Muscle of back (tissue), 11 donors: Measurements from ENCODE around the gene SSBP4. TPM values are rescaled to one million over a fixed set of nuclear protein-coding genes. Genes with fewer than 3 reads are reported as not detected.
A peak's percentile ranks its signal among the peaks of the same experiment; 100 is the strongest.

Source experiments
- DNase-seq, 3 donors: peaks; one replicate each; pipeline versions ENCODE4 v3.0.0 to v3.0.0-alpha.2; 2013
- polyA plus RNA-seq, 10 donors: library from polyadenylated mRNA; unstranded; fragments of 120-200 nt; gene quantifications; one replicate each; pipeline ENCODE4 v1.2.1, GENCODE V29; 2013; ENCODE audit not compliant: insufficient read length in 10 of 10

Gene SSBP4
- polyA plus RNA-seq, 10 donors, result 65.2 to 124 (median 96.0) TPM

- DNase-seq, result no peak
These were observed 22.9 kb downstream of the SSBP4 start for GRCh38 chr19:18441804-18442788.

- no peak for DNase-seq
These were observed 23.7 kb downstream of the SSBP4 start for GRCh38 chr19:18442941-18443340.

DNA sequence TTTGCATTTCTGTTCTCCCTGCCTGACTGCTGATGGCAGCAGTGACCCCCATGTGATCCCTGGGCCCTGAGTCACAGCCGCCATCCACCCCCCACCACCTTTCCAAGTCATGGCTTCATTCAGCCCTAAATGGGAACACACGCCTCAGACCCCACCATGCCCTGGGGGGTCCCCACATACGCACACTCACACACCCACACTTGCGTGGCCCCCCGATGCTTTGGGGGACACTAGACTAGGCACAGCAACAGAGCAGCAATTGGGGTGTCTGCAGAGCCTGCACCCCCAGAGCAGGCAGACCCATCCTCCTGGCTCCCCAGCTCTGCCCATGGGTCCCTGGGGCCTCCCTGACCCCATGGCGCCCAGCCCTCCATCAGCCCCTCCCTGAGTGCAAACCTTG, 24.2 kb downstream of the SSBP4 start:
- no peak for DNase-seq

GRCh38 chr19:18443831-18444230, 24.6 kb downstream of the SSBP4 start:
- peak in 2 of 3 donors; percentile 55 to 65 for DNase-seq

- DNase-seq, result no peak
These were observed 25.3 kb downstream of the SSBP4 start for GRCh38 chr19:18444513-18444912.

DNA sequence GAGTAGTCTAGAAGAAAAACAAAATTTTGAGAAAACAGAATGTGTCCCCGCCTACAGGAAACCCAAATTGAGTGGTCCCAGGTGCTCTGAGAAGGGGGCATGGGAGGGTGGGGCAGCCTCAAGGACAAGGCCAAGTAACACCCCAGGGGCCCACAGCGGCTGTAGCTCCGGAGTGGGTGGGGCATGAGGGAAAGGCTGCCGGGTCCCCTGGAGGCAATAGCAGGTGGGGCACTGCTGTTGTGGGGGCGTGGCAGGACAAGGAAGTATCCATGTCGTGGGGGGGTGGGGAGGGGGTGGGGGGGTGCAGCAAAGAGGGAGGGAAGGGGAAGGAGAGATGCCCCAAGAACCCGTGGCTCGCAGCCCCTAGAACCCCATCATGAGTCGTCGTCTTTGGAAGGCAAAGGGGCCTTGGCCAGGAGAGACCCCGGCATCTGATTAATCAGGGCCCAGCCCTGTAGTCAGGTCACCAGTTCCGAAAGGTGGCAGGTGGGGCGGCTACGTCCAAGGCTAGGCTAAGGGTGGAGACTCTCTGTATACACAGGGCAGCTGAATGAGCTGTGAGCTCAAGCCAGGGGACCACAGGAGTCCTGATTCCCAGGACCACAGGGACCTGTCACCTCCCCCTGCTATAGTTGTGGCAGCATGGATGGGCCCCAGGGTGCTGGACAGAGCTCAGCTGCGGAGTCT, 26.2 kb downstream of the SSBP4 start:
- no peak for DNase-seq

GRCh38 chr19:18446145-18446810, 27.1 kb downstream of the SSBP4 start:
- no peak for DNase-seq

DNA sequence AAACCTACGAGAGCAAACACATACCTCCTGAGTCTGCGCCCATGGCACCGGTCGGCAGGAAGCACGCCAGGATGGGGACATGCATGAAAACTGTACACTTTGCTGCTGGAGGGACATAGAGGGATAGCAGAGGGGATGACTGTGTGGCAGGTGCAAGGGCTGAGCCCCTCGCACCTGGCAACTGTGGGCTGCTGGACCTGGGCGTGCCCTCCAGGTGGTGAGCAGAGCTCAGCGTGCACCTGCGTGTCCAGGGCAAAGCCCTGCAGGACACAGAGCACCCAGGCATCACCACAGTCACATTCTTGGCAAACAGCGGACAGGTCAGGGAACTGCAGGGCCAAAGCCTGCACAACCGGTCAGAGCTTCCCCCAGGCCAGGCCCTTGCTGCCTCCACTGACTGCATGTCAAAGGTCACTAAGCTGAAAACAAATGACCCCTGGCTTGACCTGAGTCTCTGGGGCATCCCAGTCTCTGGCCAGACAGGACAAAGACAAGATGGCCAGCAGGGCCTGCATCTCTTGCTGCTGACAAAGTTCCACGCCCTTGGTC, 27.7 kb downstream of the SSBP4 start:
- no peak for DNase-seq

GRCh38 chr19:18449552-18449951, 30.4 kb downstream of the SSBP4 start:
- no peak for DNase-seq

DNA sequence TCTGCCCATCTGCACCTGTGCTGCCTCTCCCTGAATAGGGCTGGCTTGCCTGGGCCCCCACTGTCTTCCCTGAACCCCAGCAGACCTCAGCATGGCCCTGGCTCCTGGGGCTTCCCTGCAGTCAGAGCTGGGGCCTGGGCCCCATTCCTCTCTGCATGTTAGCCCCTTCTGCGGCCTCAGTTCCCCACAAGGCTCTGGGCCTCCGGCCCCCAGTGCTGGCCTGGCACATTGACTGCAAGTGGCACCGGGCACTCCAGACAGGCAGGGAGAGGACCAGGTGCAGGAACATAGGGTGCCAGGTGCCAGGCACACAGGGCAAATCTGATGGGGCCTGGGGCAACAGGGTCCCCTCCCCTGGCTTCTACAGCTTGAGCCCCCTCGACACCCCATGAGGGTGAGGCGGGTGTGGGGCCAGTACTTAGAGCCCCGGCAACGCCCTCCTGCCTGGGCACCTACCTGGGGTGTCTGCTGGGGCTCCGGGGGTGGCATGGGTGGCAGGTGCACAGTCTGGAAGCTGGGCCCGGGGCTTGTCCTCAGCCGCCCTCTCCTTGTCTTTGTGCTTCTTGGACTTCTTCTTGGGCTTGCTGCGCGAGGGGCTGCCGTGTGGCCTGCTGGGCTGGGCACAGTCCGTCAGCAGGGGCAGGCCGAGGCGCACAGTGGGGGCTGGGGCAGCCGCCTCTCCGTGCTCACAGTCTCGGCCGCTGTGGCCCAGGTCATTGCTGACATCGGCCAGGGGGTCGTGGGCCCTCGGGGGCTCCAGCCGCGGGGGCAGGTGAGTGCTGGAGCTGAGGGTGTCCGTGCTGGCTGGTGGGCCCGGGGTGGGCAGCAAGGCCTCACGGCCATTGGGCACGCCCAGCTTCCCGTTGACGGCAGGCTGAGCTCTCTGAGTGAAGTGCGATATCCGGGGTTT, 31.1 kb downstream of the SSBP4 start:
- no peak for DNase-seq

DNA sequence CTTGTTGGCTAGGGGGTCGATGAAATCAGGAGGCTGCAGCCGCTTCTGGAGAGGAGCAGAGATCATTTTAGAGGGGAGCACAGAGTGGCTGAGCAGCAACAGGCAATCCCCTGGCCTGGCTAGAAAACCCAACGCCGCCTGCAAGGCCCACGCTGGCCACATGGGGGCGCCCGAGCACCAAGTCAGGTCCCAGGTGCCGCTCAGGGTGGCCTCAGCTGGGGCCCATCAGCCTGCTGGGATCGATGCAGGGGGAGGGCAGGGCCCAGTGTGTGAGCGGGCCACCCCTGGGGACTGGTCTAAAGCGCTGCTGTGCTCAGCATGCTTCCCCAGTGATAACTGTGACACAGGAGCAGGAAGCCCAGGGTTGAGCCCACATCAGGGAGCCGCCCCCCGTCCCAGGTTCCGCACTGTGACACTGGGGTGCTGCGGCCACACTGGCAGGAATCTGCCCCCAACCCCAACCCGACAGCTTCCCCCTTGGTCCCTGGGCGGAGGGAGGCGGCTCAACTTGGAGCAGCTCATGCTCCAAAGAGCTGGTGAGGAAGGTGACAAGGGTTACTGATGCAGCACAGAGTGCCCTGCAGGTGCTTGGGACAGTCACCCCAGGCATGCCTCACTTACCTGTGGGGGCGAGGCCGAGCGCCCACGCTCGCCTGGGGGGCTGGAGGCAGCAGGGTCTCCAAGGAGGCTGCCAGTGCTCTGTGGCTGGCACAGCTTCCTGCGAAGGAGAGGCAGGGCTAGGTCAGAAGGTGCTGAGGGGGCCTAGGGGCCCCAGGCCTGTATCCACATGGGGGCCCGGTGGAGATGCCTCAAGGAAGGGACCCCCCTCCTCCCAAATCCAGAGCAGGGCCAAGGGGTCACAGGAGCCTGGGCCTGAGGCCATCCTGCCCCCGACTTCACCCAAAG, 32.0 kb downstream of the SSBP4 start:
- DNase-seq, result peak; percentile 64 to 86 (median 77)

DNA sequence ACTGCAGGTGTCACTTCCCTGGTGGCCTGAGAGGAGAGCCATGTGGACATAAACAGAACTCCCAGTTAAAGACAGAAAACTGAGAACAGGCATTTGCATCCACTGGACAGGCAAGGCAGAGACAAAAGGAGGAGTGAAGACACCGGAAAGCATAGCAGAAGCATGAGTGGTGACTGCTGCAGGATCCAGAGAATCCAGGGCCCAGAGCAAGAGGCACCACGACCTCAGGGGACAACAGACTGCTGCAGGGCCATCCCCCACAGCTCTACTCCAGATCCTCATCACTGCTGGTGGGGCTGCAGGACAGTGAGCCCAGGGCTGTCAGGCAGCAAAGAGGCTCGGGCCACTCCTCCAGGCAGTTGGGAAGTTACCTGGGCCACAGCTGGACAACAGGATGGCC, 33.2 kb downstream of the SSBP4 start:
- DNase-seq, result no peak

DNA sequence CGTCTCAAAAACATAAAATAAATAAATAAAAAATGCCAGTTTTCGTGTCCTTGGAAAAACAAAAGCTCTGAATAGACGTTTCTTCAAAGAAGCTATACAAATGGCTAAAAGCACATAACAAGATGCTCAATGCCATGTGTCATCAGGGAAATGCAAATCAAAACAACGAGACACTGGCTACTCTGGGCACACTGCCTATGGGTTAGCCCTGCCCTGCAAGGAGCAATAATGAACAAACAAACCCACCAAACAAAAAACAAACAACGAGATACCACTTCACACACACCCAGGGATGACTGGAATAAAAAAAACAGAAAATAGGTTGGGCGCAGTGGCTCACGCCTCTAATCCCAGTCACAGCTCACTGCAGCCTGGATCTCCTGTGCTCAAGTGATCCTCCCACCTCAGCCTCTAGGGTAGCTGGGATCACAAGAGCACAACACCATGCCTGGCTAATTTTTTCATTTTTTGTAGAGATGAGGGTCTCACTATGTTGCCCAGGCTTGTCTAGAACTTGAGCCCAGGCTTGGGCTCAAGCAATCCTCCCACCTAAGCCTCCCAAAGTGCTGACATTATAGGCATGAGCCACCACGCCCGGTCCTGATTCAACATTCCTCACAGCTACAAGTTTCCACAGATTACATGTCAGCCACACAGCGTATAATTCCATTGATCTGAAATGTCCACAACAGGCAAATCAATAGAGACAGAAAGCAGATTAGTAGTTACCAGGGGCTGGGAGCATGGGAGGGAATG, 34.2 kb downstream of the SSBP4 start:
- no peak for DNase-seq

DNA sequence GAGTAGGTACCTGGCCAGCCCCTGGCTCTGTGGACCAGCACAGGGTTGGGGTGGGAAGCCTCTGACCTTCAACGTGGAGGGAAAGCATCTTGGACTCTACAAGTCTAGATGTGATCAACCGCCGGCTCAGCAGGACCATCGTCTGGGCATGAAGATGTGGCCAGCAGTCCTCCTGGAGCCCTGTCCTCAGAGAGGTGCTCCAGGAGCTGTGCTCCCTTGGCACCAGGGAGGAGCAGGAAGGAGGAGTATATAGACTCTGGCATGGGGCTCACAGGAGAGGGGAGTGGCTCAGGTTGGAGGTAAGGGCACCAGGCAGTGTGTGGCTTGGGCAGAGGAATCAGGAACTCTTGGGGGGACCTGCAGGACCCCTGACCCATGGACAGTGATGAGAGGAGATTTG, 37.1 kb downstream of the SSBP4 start:
- no peak for DNase-seq

GRCh38 chr19:18456974-18457373, 37.8 kb downstream of the SSBP4 start:
- DNase-seq, result no peak

DNA sequence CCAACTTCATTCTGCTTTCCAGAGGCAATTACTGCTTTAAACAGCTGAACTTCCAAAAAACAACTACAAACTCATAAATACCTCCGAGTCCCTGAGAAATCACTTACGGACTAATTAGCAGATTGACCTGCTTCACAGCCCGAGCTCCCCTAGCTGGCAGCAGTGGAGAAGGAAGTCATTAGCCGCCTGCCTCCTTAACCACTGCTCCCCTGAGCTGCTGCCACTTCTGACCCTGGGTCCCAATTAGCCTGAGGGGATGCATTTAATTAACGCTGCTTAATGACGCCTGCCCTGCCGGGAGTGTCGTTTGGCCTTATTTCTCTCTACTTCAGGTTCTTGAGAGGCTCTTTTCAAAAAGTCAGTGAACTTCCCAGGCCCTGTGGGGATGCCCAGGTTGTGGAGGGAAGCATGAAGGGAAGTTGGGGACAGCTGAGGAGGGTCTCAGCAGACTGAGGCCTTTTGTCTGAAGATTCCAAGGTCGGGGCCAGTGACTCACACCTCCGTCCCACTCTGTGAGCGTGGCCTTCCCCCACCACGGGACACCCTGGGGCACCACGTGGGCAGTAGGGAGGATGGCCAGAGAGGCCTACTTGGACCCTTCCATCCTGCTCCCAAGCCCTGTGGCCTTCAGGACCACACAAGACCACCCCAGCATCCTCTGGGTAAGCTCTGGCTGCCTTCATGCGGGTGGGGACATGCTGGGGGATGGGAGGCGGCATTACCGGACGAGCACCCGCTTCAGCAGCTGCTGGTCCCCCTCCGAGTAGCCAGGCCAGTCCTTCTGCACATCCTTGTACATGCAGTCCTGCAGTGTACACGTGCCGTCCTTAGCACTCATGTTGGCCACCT, 38.5 kb downstream of the SSBP4 start:
- DNase-seq, result no peak

GRCh38 chr19:18460900-18461299, 41.7 kb downstream of the SSBP4 start:
- DNase-seq, result no peak

DNA sequence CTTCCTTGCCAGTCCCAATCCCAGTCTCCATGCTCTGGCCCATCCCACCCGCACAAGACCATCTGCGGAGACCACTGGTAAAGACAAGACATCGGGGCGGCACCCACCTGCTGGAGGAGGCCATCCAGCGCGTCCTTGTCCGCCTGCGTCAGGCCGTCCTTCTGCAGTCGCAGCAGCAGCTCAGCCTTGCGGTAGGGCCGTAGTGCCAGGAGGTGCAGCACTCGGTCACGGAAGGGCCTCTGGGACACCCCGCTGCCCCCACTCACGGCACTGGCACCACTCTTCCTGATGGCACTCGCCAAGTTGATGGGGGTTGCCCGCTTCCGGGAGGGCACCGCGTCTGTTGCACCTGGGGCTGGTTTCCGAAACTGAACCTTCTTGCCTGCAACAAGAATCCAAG, 42.3 kb downstream of the SSBP4 start:
- no peak for DNase-seq
